ENCODE results near the gene PRKG1.

Gene PRKG1

GRCh38 chr10:52316001-52316400 lies 1241.7 kb downstream of the PRKG1 start:
- no peak for DNase-seq (ENCODE audit: low read depth)

DNA sequence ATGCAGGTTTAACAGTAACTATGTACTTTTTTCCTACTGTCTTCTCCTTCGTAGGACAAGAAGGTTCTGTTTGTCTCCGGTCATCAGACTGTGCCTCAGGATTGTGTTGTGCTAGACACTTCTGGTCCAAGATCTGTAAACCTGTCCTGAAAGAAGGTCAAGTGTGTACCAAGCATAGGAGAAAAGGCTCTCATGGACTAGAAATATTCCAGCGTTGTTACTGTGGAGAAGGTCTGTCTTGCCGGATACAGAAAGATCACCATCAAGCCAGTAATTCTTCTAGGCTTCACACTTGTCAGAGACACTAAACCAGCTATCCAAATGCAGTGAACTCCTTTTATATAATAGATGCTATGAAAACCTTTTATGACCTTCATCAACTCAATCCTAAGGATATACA lies 1242.2 kb downstream of the PRKG1 start:
- no peak for DNase-seq (ENCODE audit: low read depth)

DNA sequence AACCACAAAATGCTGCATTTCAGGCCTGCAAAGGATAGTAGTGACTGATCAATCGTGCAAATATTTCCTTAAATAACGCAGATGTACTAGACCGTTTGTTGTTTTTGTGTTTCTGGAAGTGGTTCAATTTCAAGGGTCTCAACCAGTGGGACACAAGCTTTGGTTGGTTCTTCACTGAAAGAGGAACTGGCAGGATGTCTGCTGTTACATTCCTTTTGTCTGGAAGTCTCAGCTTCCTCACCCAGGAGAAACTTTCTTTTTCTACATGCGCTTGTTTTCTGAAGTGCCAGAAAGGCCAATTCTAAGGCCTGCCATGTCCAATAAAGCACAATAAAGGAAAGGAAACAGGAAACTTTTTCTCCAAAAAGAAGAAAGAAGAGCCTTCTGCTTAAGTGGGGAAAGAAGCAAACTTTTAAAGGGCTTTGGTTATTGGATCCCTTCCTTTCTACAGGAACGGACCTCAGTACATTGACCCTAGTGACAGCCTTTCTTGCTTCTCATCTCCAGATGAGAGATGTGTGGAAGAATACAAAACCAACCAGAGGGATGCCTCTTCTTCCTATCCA lies 1243.9 kb downstream of the PRKG1 start:
- DNase-seq (ENCODE audit: low read depth), result no peak

GRCh38 chr10:52318822-52319464 lies 1244.7 kb downstream of the PRKG1 start:
- DNase-seq (ENCODE audit: low read depth), result no peak

- no peak for DNase-seq (ENCODE audit: low read depth)
Observed at GRCh38 chr10:52319926-52320325, 1245.6 kb downstream of the PRKG1 start.

DNA sequence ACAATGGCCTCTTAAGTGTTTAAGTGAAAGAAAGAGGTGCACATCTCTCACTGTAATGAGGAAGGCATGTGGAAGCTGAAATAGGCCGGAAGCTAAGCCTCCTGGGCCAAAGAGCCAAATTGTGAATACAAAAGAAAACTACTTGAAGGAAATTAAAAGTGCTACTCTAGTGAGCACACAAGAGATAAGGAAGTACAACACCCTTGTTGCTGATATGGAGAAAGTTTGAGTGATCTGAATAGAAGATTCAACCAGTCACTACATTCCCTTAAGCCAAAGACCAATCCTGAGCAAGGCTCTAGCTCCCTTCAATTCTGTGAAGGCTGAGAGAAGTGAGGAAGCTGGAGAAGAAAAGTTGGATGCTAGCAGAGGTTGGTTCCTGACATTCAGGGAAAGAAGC lies 1248.0 kb downstream of the PRKG1 start:
- no peak for DNase-seq (ENCODE audit: low read depth)

GRCh38 chr10:52322936-52323335 lies 1248.6 kb downstream of the PRKG1 start:
- no peak for DNase-seq (ENCODE audit: low read depth)

GRCh38 chr10:52326382-52326781 lies 1252.1 kb downstream of the PRKG1 start:
- no peak for DNase-seq (ENCODE audit: low read depth)

DNA sequence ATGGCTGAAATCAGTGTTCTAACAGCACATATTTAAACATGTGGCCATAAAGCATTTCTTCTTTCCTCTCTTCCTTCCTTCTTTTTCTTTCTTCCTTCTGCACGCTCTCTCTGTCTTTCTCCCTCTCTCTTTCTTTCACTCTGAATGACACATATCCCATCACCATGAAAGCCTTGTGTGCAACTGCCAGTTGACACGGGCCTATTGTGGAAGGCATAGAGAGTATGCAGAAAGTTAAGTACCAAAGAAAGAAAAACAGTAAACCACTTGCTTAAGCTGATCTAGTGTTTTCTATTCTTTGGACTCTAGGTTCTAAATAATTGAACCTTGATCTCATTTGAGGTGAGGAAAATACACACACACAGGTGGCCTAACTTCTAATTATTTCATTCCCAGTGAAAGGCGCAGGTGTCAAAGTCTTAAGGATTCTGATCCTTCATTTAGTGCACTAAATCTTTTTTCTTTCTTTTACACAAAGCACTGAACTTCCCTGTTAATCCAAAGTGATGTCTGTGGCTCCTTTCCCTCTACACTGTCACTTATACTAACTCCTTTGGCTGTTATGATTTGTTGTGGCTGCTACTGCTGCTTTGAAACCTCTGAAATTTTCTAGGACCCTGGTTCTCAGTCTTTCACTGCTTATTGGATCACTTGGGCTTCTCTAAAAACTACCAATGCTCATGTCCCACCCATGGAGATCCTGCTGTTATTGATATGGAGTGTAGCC lies 1257.5 kb downstream of the PRKG1 start:
- DNase-seq (ENCODE audit: low read depth), result no peak

- no peak for DNase-seq (ENCODE audit: low read depth)
Observed at GRCh38 chr10:52332815-52333214, 1258.5 kb downstream of the PRKG1 start.

DNA sequence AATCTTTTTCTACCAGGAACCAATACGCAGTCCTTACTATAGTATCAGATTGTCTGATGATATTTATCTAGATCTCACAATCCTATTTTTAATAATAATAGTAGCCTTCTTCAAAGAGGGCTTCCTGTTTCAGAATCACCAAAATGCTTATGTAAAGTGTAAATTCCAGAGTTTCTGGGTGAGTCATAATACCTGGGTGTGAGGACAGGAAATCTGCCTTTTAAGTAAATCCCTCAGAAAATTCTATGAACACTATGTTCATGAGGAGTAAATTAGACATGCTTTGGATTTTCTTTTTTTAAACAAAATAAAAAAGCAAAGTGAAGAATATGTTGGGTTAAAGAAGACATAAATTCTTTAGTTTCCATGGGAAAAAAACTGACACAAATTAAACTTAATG lies 1260.3 kb downstream of the PRKG1 start:
- no peak for DNase-seq (ENCODE audit: low read depth)

GRCh38 chr10:52335665-52336064 lies 1261.4 kb downstream of the PRKG1 start:
- DNase-seq (ENCODE audit: low read depth), result no peak

- no peak for DNase-seq (ENCODE audit: low read depth)
Observed at GRCh38 chr10:52337225-52337624, 1262.9 kb downstream of the PRKG1 start.

- no peak for DNase-seq (ENCODE audit: low read depth)
Observed at GRCh38 chr10:52343439-52343838, 1269.2 kb downstream of the PRKG1 start.

DNA sequence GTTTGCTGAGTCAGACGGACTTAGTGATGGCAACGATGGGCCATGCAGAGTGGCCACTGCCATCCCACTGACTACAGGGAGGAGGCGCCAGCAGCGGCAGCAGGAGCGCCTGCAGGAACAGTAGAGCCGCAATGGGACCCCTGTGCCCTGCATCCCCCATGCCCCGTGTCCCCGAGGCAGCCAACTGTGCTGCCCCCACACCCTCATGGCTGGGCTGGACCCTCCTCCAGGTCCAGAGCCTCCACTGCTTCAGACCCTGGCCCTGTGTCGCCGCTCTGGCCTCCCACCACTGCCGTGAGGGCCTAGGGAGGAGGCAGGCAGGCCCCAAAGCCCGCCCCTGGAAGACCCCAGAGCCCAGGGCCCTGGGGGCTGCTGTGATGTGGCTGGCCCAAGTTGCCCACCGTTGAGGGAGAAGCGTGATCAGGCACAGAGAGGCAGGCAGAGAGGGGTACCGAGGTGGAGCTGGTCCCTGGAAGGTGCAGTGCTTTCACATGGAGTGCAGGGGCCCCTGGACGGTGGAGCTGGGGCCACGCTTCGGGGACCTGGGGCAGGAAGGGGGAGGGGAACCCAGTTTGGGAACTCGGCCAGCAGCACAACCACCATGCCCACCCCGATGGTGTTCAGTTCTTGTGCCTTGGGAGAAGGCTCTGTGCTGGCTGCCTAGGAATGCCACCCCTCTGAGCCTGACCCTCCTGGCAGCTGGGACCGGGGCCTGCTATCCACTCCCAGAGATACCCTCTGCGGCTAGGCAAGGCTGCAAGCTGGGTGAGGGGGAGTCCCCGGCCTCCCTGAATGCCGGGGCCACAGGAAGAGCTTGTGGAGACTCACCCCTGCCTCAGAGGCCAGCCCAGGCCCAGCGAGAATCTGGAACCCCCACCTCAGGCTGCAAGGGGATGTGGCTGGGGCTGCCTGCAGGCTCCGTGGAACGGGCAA lies 1272.4 kb downstream of the PRKG1 start:
- DNase-seq (ENCODE audit: low read depth), result no peak

GRCh38 chr10:52347327-52347667 lies 1273.0 kb downstream of the PRKG1 start:
- DNase-seq (ENCODE audit: low read depth), result no peak

Measured in T-helper 22 cell (primary cell).